ENCODE data around the gene DLGAP4.
"Not testable (repeated sequence)": the region's sequence is repeated elsewhere in the genome, so short reads cannot be mapped to it uniquely, and the experiment has no call there.

DLGAP4 gene

GRCh38 chr20:36355469-36356171 is 49.5 kb downstream of the DLGAP4 start:
- peak; percentile 26 for DNase-seq (ENCODE audit: low spot score)

GRCh38 chr20:36359668-36360406 is 53.7 kb downstream of the DLGAP4 start:
- no peak for DNase-seq (ENCODE audit: low spot score)

GRCh38 chr20:36360429-36360828 is 54.3 kb downstream of the DLGAP4 start:
- DNase-seq (ENCODE audit: low spot score), result no peak

- no peak for DNase-seq (ENCODE audit: low spot score)
Measured at GRCh38 chr20:36361406-36361805, 55.3 kb downstream of the DLGAP4 start.

- DNase-seq (ENCODE audit: low spot score), result no peak
Measured at GRCh38 chr20:36362261-36362660, 56.1 kb downstream of the DLGAP4 start.

- DNase-seq (ENCODE audit: low spot score), result no peak
Measured at GRCh38 chr20:36362978-36363713, 57.0 kb downstream of the DLGAP4 start.

- DNase-seq (ENCODE audit: low spot score), result no peak
Measured at GRCh38 chr20:36364506-36364905, 58.4 kb downstream of the DLGAP4 start.

- DNase-seq (ENCODE audit: low spot score), result no peak
Measured at GRCh38 chr20:36366623-36367369, 60.7 kb downstream of the DLGAP4 start.

GRCh38 chr20:36367370-36367745 is 61.2 kb downstream of the DLGAP4 start:
- no peak for DNase-seq (ENCODE audit: low spot score)

GRCh38 chr20:36367907-36368799 is 62.0 kb downstream of the DLGAP4 start:
- DNase-seq (ENCODE audit: low spot score), result no peak

GRCh38 chr20:36368869-36369268 is 62.7 kb downstream of the DLGAP4 start:
- DNase-seq (ENCODE audit: low spot score), result no peak

- DNase-seq (ENCODE audit: low spot score), result no peak
Measured at GRCh38 chr20:36369739-36370138, 63.6 kb downstream of the DLGAP4 start.

- DNase-seq (ENCODE audit: low spot score), result no peak
Measured at GRCh38 chr20:36370991-36371790, 65.1 kb downstream of the DLGAP4 start.

- no peak for DNase-seq (ENCODE audit: low spot score)
Measured at GRCh38 chr20:36372666-36373065, 66.5 kb downstream of the DLGAP4 start.

GRCh38 chr20:36373089-36373488 is 67.0 kb downstream of the DLGAP4 start:
- DNase-seq (ENCODE audit: low spot score), result no peak

- no peak for DNase-seq (ENCODE audit: low spot score)
Measured at GRCh38 chr20:36374995-36375394, 68.9 kb downstream of the DLGAP4 start.

- no peak for DNase-seq (ENCODE audit: low spot score)
Measured at GRCh38 chr20:36377348-36378326, 71.5 kb downstream of the DLGAP4 start.

GRCh38 chr20:36378686-36379085 is 72.5 kb downstream of the DLGAP4 start:
- no peak for DNase-seq (ENCODE audit: low spot score)

GRCh38 chr20:36379914-36380313 is 73.8 kb downstream of the DLGAP4 start:
- DNase-seq (ENCODE audit: low spot score), result not testable (repeated sequence)

Data from NAMALWA (cell line).